KOPT-K1 (cell line): ENCODE data around the gene RPL14.
A peak's percentile ranks its signal among the peaks of the same experiment; 100 is the strongest.

Source experiments
- H3K27ac ChIP-seq: fragments of 200-600 bp; sonication (generic); 2 replicates; pipeline ENCODE4 v1.5.1; 2016; ENCODE audit warnings: antibody characterized with exemption, mild to moderate bottlenecking, low read depth, low read length; ENCODE audit not compliant: poor library complexity, severe bottlenecking
- H3K36me3 ChIP-seq: fragments of 200-600 bp; sonication (generic); 2 replicates; pipeline ENCODE4 v1.5.1; 2017; ENCODE audit warnings: antibody characterized with exemption, mild to moderate bottlenecking, low read length, moderate library complexity; ENCODE audit not compliant: insufficient read depth
- H3K9me3 ChIP-seq: fragments of 200-600 bp; sonication (generic); 2 replicates; pipeline ENCODE4 v1.5.1; 2017; ENCODE audit warnings: antibody characterized with exemption, low read length, mild to moderate bottlenecking; ENCODE audit not compliant: insufficient read depth, poor library complexity, severe bottlenecking

RPL14 gene

DNA sequence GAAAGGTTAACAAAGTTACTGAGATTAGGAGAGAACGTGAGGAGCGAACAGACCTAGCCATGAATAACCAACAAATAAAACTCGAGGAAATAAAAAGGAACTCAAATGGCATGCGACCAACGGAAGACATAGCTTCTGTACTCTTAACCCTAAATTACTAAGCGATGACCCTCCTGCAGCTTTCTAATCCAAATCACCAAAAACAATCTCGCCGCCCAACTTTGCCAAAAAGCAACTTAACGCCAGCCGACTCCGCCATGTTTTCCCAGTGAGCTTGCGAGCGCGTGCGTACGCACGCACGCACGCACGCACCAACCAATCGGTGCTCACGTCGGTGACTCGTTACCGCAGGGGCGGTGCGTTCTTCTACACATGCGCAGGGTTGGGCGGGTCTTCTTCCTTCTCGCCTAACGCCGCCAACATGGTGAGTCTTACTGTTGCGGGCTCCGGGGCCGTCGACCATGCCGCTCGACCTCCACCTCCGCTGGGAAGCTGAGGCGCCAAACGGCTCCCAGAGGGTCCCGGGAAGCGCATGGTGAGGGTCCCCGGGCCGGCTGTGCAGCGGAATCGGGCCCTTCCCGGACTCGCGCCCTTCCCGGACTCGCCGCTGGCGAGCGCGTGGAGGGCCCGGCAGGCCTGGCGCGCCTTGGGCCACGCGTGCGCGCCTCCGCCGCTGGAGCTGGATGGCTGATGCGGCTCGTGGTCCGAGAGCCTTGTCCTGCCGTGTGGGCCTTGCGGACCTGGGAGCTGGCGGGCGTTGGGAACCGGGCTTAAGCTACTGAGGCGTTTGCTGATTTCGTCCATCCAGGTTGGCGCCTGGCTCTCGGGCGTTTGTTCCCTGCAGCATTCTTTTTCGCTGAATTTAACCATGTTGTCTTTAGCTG lies at the start of gene RPL14:
Gene RPL14, plus strand, starts transcription at position 400 of the 884 bp plus-strand sequence. Its CDS starts 133 bp downstream, at position 533.
- H3K27ac ChIP-seq: peak within 1 kb of the TSS; percentile 77

DNA sequence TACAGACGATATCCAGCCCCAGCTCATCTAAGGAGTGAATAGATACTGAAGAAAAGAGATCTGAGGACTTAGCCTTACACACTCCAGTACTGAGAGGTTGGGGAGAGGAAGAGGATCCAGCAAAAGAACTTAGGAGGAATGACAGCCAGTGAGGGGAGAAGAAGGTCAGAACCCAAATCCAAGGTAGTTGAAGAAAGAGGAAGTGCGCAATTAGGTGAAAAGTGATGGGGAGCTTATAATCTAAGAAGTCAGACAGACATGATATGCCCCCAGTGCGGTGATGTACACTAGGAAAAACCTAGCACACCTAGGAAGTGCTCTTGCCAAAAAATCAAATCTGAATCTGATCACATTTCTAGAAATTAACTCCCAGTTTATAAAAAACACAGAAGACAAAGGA lies 49.5 kb upstream of the RPL14 start:
- H3K9me3 ChIP-seq: no peaks in the 10 kb centered on the region
- no peaks in the 10 kb centered on the region for H3K36me3 ChIP-seq
- no peak overlapping the region for H3K27ac ChIP-seq

More for the DNA sequence above, at the start of gene RPL14:
- no peaks in the 10 kb centered on the region for H3K9me3 ChIP-seq
- peaks cover 43% of the 10 kb centered on the region for H3K36me3 ChIP-seq

DNA sequence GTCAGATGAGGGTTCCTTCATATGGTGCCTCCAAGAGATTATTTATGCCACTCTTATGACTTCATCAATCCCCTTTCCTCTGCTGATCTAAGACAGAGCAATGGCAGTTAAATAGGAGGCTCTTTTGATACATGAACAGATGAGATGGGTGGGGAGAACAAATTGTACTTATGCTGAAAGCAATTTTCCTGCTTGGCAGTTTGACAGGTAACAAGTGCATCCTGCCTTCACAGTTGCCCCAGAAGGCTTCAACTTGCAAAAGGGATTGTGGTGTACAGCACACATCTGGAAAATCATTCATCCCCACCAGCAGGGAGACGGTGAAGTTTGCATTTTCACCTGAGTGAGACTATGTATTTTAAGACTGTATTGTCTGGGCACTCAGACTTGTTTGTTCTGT lies 42.9 kb upstream of the RPL14 start:
- H3K27ac ChIP-seq: no peak overlapping the region
- no peaks in the 10 kb centered on the region for H3K36me3 ChIP-seq
- no peaks in the 10 kb centered on the region for H3K9me3 ChIP-seq

DNA sequence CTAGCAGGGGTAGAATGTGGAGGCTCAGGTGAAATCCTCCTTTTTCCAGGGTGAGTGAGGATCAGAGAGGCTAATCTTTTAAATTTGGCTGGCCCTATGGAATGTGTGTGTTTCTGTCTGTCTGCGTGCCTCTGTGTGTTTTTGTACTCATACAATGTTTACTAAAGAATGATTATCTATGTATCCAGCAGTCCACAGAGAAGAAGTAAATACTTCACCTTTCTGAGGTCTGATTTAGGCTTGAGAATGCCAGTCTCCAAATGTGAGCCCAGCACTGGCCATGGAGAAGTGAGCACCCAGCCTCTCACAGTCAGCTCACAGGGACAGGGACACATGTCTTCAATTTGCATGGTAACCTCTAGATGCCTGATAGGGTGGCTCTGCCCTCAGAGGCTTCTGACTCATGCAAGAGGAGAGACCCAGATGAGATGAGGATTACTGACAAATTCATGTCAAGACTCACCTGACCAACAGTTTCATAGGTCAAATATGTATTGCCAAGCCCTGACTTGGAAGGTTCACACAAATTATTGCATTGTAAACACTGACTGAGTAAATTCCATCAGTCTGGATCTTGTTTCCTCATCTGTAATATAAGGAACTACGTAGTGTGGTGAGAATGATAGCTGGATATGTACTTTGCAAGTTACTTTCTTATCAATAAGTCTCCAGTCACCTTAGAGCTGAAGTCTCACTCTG lies 39.1 kb upstream of the RPL14 start:
- H3K9me3 ChIP-seq: no peaks in the 10 kb centered on the region
- no peaks in the 10 kb centered on the region for H3K36me3 ChIP-seq
- H3K27ac ChIP-seq: no peak overlapping the region

DNA sequence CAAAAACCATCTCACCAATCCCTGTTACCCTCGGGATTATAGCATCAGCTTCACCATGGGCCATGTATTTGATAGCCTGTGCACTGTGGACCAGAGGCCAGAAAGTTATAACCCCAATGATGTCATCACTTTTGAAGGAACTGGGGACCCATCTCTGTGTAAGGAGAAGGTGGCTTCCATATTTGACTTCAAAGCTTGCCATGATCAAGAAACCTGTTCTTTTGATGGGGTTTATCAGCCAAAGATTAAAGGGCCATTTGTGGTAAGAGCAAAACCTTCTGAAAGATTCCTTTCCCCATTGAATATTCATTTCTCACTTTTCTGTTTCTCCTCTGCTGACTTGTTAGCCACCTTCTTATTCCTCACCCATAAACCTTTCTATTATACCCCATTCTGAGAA lies 34.3 kb upstream of the RPL14 start:
- Histone ChIP-seq H3K36me3 (no peaks in the 10 kb centered on the region), H3K27ac (no peak overlapping the region), H3K9me3 (no peaks in the 10 kb centered on the region)

DNA sequence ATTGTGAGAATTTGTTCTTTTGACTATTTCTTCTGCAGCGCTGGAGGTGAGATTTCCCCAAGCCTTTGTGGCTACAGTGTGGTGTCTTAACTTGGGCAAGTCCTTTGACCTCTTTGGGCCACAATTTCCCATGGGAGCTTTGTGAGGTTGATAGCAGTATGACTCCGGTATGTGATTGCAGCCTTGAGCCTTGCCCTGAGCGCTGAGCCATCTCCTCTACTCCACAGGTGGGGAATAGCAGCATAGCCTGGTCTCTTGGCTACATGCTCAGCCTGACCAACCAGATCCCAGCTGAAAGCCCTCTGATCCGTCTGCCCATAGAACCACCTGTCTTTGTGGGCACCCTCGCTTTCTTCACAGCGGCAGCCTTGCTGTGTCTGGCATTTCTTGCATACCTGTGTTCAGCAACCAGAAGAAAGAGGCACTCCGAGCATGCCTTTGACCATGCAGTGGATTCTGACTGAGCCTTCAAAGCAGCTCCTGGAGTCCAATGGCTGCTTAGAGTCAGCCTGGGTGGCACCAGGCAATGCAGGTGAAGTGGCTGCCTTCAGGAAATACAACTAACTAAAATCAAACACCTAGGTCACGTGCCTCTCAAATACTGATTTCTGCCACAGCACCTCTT lies 30.0 kb upstream of the RPL14 start:
- Histone ChIP-seq H3K36me3 (no peaks in the 10 kb centered on the region), H3K9me3 (no peaks in the 10 kb centered on the region), H3K27ac (no peak overlapping the region)

DNA sequence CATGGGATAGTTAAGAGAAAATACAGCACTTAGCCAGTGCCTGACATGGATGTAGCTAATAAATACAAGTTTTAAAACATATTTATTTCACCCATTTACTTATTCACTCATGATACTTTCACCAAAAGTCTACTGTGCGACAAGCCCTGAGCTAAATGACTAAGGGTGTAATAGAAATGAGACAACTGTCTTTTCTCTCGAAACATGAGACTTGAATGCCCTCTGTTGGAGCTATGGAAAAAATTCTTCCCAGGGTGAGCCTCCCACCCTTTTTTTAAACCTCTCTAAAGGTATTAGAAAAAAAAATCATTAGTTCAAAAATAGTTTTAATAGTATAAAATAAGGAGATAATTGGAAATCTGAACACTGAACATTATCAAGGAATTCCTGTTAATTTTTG lies 24.3 kb upstream of the RPL14 start:
- no peaks in the 10 kb centered on the region for H3K9me3 ChIP-seq
- H3K36me3 ChIP-seq: no peaks in the 10 kb centered on the region
- H3K27ac ChIP-seq: no peak overlapping the region

DNA sequence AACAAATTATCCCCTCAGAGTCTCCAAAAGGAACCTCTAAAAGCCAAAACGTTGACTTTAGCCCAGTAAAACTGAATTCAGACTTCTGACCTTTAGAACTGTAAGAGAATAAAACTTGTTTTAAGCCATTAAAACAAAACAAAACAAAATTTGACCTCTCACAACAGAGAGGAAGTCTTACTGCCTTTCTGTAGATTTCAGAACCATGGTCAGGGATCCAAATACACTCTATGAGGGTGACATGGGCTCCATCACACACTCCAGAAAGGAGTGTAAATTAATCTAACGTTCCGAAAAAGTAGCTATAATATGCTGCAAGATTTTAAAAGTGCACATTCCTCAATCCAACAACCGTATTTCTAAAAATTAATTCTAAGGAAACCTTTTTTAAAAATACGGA lies 19.2 kb upstream of the RPL14 start:
- no peak overlapping the region for H3K27ac ChIP-seq
- no peaks in the 10 kb centered on the region for H3K36me3 ChIP-seq
- no peaks in the 10 kb centered on the region for H3K9me3 ChIP-seq

DNA sequence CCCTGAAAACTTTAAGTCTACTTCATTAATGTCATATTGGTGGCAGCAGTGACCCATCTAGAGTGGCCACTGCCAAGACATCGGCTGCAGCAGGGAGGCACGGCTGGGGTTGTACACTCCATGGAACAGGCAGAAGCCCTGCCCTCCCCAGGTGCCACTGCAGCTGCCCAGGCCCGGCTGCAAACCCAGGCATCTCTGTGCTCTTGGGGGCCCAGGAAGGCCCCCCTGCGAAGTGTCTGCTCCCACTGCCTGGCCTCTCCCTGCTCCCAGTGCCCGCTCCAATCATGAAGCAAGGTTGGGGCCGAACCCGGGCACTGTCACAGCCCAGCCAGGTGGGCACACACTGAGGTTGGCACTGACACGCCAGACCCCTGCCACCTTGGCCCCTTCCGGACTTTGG lies 12.1 kb upstream of the RPL14 start:
- no peaks in the 10 kb centered on the region for H3K36me3 ChIP-seq
- no peak overlapping the region for H3K27ac ChIP-seq
- H3K9me3 ChIP-seq: no peaks in the 10 kb centered on the region

DNA sequence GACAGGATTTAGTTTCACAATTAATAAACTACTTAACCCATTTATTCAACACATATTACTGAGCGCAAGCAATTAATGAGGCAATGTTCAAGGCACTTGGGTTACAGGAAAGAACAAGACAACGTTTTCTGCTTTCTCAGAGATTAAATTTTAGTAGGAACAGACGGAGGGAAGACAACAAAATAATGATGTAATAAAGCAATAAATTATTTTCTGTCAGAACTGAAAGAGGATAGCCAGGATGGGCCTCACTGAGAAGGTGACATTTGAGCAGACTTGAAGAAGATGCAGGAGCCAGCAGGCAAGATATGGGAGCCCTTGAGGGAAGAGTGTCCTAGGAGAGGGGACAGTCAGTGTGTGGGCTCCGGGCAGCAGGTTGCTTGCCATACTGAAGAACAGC lies 11.3 kb upstream of the RPL14 start:
- H3K9me3 ChIP-seq: no peaks in the 10 kb centered on the region
- no peaks in the 10 kb centered on the region for H3K36me3 ChIP-seq
- no peak overlapping the region for H3K27ac ChIP-seq

DNA sequence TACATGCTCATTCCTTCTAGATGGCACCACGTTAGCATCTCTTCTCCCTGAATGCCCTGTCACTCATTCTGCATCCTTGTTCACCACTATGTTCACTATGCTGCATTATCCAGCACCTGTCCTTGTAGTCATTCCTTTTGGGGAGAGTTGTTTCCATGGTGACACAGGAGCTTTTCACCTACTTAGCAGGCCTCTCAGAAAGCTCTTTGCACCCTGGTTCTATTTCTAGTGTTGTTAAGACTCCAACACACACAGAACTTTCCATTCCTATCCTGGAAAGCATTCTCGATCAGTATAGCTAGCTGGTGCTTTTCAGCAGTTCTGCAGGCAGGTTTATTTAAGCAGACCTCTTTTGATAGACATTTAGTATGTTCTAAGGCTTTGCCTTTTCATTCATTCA lies 6.7 kb upstream of the RPL14 start:
- Histone ChIP-seq H3K9me3 (no peaks in the 10 kb centered on the region), H3K27ac (no peak overlapping the region), H3K36me3 (no peaks in the 10 kb centered on the region)

DNA sequence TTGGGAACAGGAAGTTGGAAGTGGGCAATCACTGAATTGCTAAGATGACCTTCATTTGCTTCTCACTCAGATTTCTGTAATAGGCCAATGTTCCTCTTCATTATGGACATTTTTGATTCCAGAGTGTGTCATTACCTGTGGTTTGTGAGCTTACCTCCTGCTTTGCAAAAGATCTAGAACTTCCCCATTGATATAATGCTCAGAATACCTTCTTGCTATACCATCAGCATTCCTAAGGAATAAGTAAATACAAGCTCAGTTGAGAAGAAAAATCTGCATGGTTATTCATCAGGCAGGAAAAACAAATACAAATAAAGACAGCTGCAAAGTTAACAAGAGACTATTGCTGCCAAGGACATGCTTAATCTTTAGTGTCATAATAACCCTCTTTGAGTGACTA lies 5.6 kb upstream of the RPL14 start:
- no peak overlapping the region for H3K27ac ChIP-seq
- H3K36me3 ChIP-seq: no peaks in the 10 kb centered on the region
- H3K9me3 ChIP-seq: no peaks in the 10 kb centered on the region

DNA sequence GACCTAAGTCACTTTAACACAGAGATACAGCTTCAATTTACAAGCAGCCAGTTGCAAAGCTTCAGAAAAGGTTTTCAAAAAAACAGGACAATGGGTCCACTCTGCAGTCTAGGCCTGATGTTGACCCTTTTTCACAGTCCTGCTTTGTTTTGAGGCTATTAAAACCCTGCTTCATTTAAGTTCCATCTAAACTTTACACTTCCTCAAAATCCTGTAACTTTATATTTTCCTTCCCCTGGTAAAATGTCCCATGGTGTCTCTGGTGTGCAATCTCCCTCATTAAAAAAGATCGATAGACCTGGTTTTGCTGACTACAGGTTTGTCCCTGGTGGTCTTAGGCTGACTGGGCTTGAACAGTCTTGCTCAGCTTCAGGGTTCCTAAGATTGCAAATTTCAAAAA lies 5.1 kb upstream of the RPL14 start:
- Histone ChIP-seq H3K36me3 (no peaks in the 10 kb centered on the region), H3K9me3 (no peaks in the 10 kb centered on the region), H3K27ac (no peak overlapping the region)

DNA sequence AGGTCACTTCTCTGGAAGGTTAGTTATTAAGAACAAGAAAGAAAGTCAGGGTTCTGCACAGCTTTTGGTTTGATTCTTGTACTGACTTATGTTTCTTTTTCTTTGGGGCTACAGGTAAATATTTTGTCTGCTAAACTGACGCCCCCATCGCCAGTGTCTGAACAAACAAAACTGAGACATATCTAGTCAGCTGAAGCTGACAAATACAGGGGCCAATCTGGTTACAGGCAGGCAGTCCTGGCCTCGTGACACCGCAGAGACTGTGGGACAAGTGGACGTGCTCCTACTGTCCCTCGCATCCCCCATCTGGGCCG lies 4.6 kb upstream of the RPL14 start:
- H3K27ac ChIP-seq: peak overlapping the region; percentile 58
- no peaks in the 10 kb centered on the region for H3K36me3 ChIP-seq
- H3K9me3 ChIP-seq: no peaks in the 10 kb centered on the region

DNA sequence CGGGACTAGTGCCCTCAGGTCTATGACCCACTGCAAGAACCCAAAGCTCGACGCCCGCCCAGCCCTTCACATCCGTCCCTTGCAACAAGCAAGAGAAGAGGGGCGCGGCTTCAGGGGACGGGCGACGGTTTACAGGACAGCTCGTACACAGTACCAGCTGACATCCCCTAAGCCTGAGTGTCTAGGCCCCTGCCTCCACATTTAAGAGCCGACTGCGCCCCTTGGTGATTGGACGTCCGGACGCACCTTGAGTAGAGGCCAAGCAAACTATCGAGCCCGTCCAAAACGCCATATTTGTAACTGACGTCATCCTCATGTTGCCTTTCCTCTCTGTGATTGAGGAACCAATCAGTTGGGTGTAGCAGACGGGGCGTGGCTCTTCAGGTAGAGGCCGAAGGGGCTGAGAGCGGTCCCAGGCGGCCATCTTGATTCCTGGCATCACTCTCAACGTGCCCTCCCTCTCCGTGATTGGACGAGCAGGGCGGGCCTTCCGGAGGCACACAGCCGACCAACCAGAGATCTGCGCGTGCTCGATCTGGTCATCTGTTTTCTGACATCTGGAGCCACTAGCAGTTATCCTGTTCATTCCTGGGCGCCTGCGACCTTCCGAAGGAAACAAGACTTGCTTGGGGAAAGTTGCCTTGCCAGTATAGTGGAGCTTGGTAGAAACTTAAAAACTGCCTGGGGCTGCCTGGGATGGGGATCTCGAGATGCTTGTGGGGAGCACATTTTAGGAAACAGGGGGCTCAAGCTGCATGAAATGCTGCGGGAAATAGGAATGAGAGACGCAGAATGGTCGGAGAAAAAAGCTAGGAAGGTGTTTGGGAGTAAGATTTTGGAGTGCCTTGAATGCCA lies 4.0 kb upstream of the RPL14 start:
- Histone ChIP-seq H3K36me3 (peaks cover 2% of the 10 kb centered on the region; the same call in 1 of the 2 replicates), H3K9me3 (no peaks in the 10 kb centered on the region), H3K27ac (peak overlapping the region; percentile 58)
